HG03432 (cell line): ENCODE results near the gene PDE4C.

ENCODE experiments used
- ATAC-seq: cut with Tn5 transposase; IDR thresholded peaks from one replicate; pipeline ENCODE4 v1.9.1; 2021; ENCODE audit warnings: mild to moderate bottlenecking, moderate library complexity; ENCODE audit not compliant: unreplicated experiment

The PDE4C gene

GRCh38 chr19:18254546-18255503 is 28.6 kb upstream of the PDE4C start:
- no peak for ATAC-seq

- ATAC-seq: no peak
Measured at GRCh38 chr19:18253716-18254115, 27.5 kb upstream of the PDE4C start.

- no peak for ATAC-seq
Measured at GRCh38 chr19:18253130-18253529, 26.9 kb upstream of the PDE4C start.

GRCh38 chr19:18252370-18252717 is 26.1 kb upstream of the PDE4C start:
- ATAC-seq: no peak

- ATAC-seq: no peak
Measured at GRCh38 chr19:18251587-18252369, 25.5 kb upstream of the PDE4C start.

GRCh38 chr19:18249834-18250233 is 23.6 kb upstream of the PDE4C start:
- ATAC-seq: no peak

- no peak for ATAC-seq
Measured at GRCh38 chr19:18245297-18245696, 19.1 kb upstream of the PDE4C start.

GRCh38 chr19:18239303-18239702 is 13.1 kb upstream of the PDE4C start:
- no peak for ATAC-seq

- ATAC-seq: no peak
Measured at GRCh38 chr19:18234194-18234593, 8.0 kb upstream of the PDE4C start.

- ATAC-seq: no peak
Measured at GRCh38 chr19:18233224-18233825, 7.1 kb upstream of the PDE4C start.

GRCh38 chr19:18232540-18233223 is 6.4 kb upstream of the PDE4C start:
- ATAC-seq: no peak

- ATAC-seq: no peak
Measured at GRCh38 chr19:18231775-18232174, 5.5 kb upstream of the PDE4C start.

- ATAC-seq: no peak
Measured at GRCh38 chr19:18230941-18231734, 4.9 kb upstream of the PDE4C start.

GRCh38 chr19:18229915-18230314 is 3.7 kb upstream of the PDE4C start:
- ATAC-seq: no peak

- ATAC-seq: no peak
Measured at GRCh38 chr19:18229474-18229873, 3.2 kb upstream of the PDE4C start.

- ATAC-seq: no peak
Measured at GRCh38 chr19:18227781-18228271, 1.6 kb upstream of the PDE4C start.

- ATAC-seq: no peak
Measured at GRCh38 chr19:18226956-18227780, 930 bp upstream of the PDE4C start.

GRCh38 chr19:18225355-18225701 is 910 bp downstream of the PDE4C start:
- no peak for ATAC-seq
